NCI-H748 treated with DMSO at 0.1 percent for 48 hours (cell line): ENCODE results near the gene GATM.

Source experiments
- DNase-seq: peaks from one replicate; lab custom pipeline; 2025; lab: John Stamatoyannopoulos, UW

Gene GATM, protein sequence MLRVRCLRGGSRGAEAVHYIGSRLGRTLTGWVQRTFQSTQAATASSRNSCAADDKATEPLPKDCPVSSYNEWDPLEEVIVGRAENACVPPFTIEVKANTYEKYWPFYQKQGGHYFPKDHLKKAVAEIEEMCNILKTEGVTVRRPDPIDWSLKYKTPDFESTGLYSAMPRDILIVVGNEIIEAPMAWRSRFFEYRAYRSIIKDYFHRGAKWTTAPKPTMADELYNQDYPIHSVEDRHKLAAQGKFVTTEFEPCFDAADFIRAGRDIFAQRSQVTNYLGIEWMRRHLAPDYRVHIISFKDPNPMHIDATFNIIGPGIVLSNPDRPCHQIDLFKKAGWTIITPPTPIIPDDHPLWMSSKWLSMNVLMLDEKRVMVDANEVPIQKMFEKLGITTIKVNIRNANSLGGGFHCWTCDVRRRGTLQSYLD

GRCh38 chr15:45378149-45378912 lies at the start of gene GATM:
GATM (minus strand) TSS chr15:45378544; CDS start chr15:45378453, 91 bp downstream.
- DNase-seq: peak; percentile 19

- DNase-seq: no peak
Measured at GRCh38 chr15:45427085-45427484, 48.7 kb upstream of the GATM start.

DNA sequence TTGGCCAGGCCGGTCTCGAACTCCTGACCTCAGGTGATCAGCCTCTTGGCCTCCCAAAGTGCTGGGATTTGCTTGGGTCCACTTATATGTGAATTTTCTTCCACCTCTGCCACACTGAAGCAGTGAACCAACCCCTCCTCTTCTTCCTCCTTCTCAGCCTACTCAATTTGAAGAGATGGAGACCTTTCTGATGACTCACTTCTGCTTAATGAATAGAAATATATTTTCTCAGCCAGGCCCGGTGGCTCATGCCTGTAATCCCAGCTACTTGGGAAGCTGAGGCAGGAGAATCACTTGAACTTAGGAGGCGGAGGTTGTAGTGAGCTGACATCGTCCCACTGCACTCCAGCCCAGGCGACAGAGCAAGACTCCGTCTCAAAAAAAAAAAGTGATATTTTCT lies 46.8 kb upstream of the GATM start:
- DNase-seq: no peak

DNA sequence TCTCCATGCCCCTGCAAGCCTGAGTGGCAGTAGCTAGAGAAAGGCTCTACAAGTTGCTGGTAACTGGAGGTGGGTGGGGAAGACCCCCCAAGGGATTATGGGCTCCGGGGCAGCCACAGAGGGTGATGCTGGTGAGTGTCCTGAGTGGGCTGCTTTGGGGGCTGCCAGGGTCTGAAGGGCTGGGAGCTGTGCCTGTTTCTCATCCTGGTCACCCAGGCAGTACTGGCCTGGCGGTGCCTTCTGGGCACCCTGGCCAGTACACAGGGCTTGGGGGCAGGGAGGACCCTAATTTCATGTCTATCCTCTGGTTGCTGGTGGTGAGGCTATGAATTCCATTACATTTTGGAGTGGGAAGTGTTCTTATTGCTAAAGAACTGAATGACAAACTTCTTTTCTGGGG lies 46.1 kb upstream of the GATM start:
- DNase-seq: no peak

DNA sequence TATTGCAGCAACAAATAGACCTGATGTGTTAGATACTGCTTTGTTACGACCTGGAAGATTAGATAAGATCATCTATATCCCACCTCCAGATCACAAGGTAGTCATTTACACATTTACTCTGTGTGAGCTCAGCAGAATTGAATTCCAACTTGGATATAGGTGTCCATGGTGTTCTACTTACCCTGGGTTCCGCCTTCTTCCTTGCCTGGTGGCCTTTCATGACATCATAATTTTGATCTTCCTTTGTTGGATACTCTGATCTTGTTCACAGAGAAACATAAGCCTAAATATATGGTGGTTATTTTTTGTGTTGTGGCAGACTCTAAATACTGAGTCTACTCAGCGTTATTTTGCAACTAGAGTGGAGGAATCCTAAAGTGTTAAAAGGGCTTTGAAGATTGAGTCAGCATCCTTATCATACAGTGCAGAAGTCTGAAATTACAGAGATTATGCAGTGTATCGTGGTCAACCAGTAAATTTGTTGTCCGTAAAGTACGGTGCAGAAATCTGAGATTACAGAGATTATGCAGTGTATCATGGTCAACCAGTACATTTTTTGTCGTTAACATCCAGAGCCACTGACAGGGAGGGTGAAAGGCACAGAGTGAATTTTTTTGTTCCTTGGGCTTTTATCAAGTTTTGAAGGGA lies 39.1 kb upstream of the GATM start:
- no peak for DNase-seq

DNA sequence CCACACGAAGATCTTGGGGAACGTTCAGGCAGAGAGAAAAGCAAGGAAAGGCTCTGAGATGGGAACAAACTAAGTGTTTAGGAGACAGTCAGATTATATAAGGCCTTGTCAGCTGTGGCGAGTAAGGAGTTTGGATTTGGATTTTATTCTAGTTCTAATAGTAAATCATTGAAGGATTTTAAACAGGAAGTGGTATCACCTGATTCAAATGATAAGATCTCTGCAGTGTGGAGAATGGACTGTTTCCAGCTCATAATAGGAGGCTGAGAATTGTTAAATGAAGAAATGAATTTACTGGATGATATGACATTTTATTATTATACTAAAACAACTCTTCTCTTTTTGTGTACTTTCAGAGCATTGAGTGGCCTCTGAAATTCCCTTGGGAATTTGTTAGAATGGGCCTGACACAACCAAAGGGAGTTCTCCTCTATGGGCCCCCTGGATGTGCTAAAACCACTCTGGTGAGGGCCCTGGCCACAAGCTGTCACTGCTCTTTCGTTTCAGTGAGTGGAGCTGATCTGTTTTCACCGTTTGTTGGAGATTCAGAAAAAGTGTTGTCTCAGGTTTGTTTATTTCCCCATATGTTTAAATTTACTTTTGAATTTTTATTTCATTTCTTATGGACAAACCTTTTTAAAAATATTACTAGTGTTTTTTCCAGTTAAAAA lies 36.0 kb upstream of the GATM start:
- no peak for DNase-seq

GRCh38 chr15:45409596-45409995 lies 31.3 kb upstream of the GATM start:
- no peak for DNase-seq

GRCh38 chr15:45407786-45408185 lies 29.4 kb upstream of the GATM start:
- no peak for DNase-seq

- DNase-seq: no peak
Measured at GRCh38 chr15:45402955-45403877, 24.9 kb upstream of the GATM start.

GRCh38 chr15:45402162-45402954 lies 24.0 kb upstream of the GATM start:
- DNase-seq: peak; percentile 90

DNA sequence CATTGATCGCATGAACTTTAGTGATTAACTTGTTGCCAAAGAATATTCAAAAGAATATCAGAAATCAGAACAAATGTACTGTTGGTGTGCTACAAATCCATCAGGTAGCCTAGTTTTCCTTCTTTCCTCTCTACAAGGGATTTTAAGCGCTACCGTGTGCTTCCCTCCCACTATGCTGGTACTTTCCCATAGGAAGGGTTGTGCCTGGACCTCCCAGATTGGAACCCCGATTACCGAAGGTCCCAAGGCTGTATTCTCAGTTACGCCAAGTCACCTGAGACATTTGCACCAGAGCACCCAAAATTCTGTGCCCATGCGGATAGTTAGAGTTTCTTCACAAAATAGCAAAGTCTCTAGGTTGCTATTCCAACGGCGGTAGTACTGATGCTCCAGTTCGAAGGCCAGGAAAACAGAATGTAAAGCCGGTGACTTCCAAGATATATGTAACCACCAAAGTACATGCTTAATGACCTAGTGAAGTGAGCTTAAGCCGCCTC lies 23.4 kb upstream of the GATM start:
- peak; percentile 27 for DNase-seq

- DNase-seq: peak; percentile 14
Measured at GRCh38 chr15:45399381-45400212, 21.3 kb upstream of the GATM start.

GRCh38 chr15:45397116-45397665 lies 18.8 kb upstream of the GATM start:
- no peak for DNase-seq

DNA sequence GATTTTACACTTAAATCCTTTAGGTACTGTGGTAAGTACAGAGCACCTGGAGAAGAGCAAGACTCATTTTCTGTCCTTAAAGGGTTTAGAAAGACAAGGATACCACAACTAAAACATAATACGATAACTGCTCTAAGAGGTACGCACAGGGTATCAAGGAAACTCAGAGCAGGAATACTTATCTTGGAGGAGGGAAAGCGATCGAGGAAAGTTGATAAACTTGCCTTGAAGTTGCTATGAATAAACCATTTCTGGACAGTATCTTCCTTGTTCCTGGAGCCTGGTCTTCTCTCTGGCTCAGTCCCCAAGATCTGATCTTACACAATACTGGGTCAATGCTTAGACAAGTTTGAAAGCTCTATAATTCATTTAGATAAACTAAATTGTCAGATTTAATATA lies 17.6 kb upstream of the GATM start:
- no peak for DNase-seq

GRCh38 chr15:45394681-45395080 lies 16.3 kb upstream of the GATM start:
- DNase-seq: no peak

GRCh38 chr15:45393851-45394250 lies 15.5 kb upstream of the GATM start:
- no peak for DNase-seq

- no peak for DNase-seq
Measured at GRCh38 chr15:45392584-45392855, 14.2 kb upstream of the GATM start.

DNA sequence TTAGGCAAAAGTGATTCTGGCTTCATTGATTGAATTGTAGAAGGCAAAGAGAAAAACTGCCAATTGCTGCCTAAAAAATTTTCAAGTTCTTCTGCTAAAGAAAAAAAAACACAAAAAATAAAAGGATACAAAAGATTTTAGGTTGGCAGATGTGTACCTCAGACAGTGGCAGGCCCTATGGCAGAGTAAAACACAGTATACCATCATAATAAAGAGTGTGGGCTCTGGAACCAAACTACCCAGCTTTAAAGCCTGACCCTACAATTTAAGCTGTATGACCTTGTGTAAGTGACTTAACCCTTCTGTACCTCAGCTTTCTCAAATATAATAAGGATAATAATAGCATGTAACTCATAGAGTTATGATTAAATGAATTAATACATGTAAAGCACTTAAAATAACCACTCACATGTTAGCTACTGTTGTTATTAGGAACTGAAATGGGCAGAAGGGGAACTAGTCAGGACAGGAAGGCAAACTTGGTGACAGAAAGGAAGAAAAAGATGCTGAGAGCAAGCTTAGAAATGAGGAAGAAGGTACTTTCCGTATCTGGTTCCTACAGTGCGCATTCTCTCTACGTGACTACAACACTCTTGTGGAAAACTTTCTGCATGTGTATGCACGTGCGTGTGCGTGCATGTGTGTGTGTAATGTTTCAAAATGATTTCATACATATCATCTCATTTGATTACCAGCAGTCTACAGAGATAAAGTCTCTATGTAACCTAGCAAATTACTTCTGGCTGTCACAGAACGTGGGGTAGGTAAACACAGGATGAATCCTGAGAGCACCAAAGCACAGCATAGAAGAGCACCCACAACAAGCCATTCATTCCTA lies 13.6 kb upstream of the GATM start:
- DNase-seq: no peak
